Spleen (tissue), 11 donors: ENCODE results near the gene SLC25A34. TPM values are rescaled to one million over a fixed set of nuclear protein-coding genes. Genes with fewer than 3 reads are reported as not detected.

Experiments used
- DNase-seq: peaks from one replicate; pipeline ENCODE4 v3.0.0-alpha.2; 2020
- H3K27ac ChIP-seq, 8 donors: fragments of 200-600 bp; sonication (generic) in 7 of 8; 1 replicate in 4 of 8; 2 replicates in 4 of 8; pipeline versions ENCODE4 v1.5.0 to v1.8.0; 2016 to 2021; ENCODE audit warnings: inconsistent platforms in 4 of 8, mild to moderate bottlenecking in 4 of 8, moderate library complexity in 1 of 8
- H3K27me3 ChIP-seq, 7 donors: fragments of 200-600 bp; sonication (generic) in 6 of 7; replicated peaks in 1 of 7; 1 replicate in 4 of 7; 2 replicates in 3 of 7; pipeline versions ENCODE4 v1.5.0 to v1.8.0; 2016 to 2021; ENCODE audit warnings: inconsistent platforms in 3 of 7, mild to moderate bottlenecking in 1 of 7
- H3K36me3 ChIP-seq, 6 donors: fragments of 200-600 bp; sonication (generic) in 5 of 6; 1 replicate in 4 of 6; 2 replicates in 2 of 6; pipeline versions ENCODE4 v1.5.0 to v1.8.0; 2016 to 2021; ENCODE audit warnings: inconsistent platforms in 2 of 6
- H3K4me1 ChIP-seq, 6 donors: fragments of 200-600 bp; sonication (generic) in 5 of 6; 1 replicate in 3 of 6; 2 replicates in 3 of 6; pipeline versions ENCODE4 v1.5.0 to v1.8.0; 2016 to 2021; ENCODE audit warnings: inconsistent platforms in 3 of 6
- H3K4me3 ChIP-seq, 8 donors: fragments of 200-600 bp; sonication (generic) in 7 of 8; 1 replicate in 4 of 8; 2 replicates in 4 of 8; pipeline versions ENCODE4 v1.5.0 to v1.8.0; 2016 to 2021; ENCODE audit warnings: inconsistent platforms in 4 of 8, mild to moderate bottlenecking in 4 of 8, moderate library complexity in 2 of 8
- H3K9me3 ChIP-seq, 8 donors: fragments of 200-600 bp; sonication (generic) in 7 of 8; 1 replicate in 4 of 8; 2 replicates in 4 of 8; pipeline versions ENCODE4 v1.5.0 to v1.8.0; 2016 to 2021; ENCODE audit warnings: inconsistent platforms in 4 of 8
- POLR2A ChIP-seq, 3 donors: fragments of 450-650 bp; IDR thresholded peaks; one replicate each; pipeline ENCODE4 v1.5.1; 2017; ENCODE audit warnings: antibody characterized with exemption in 3 of 3, mild to moderate bottlenecking in 1 of 3
- POLR2AphosphoS5 ChIP-seq, 3 donors: sonication (generic); formaldehyde crosslinking; IDR thresholded peaks; one replicate each; pipeline ENCODE4 v1.5.1; 2017; ENCODE audit warnings: antibody characterized with exemption in 3 of 3
- WGBS, 5 donors: extraction: QIAGEN DNeasy Blood & Tissue Kit in 3 of 5; methylation state at CpG; one replicate each; pipeline versions ENCODE4 v1.1.5 to v1.1.7; 2013 to 2018; 5-methylcytosine and 5-hydroxymethylcytosine counted together
- intact Hi-C: fragments of 100-400 bp; cut with DNase I; formaldehyde crosslinking; loops from one replicate; pipeline ENCODE4 v1.15.0; 2023; ENCODE audit warnings: low total_unique reads
- polyA plus RNA-seq, 3 donors: library from polyadenylated mRNA; stranded (reverse); fragments of 200-250 nt; gene quantifications; one replicate each; pipeline ENCODE4 v1.2.1, GENCODE V29; 2013
- total RNA-seq, 7 donors: library from RNA; depleted of rRNA in 3 of 7; stranded (reverse); fragments of >200 nt in 3 of 7; fragmentation: NEBNext Ultra II Directional in 4 of 7; extraction: Animal tissue kit (Norgen Biotek cat#: 25700) in 4 of 7; gene quantifications; one replicate each; pipeline versions ENCODE4 v1.1.0 to v1.2.1, GENCODE V29; 2016 to 2021
- TF ChIP-seq, protein P1 (sequence below), 11 experiments: fragments of 200-600 bp in 7 of 11; fragments of 450-650 bp in 4 of 11; sonication (generic) in 4 of 11; IDR thresholded peaks in 8 of 11; conservative IDR thresholded peaks in 3 of 11; 1 replicate in 7 of 11; 2 replicates in 4 of 11; pipeline versions ENCODE4 v1.4.0 to v1.8.0; 2016 to 2021; ENCODE audit warnings: antibody characterized with exemption in 11 of 11, inconsistent platforms in 4 of 11, mild to moderate bottlenecking in 1 of 11
- donor health status: healthy with polysubstance abuse.
- donor health status: DM: no; HTN: no; CAD: no; lungs with moderate emphysema.
- donor health status: DM: no; HTN: no; CAD: no.
- donor health status: Bipolar disorder and iron deficiency.
- donor health status: healthy.
- donor health status: DM: no; HTN: no; CAD: no.
- donor health status: DM: yes; HTN: yes; CAD: no.

SLC25A34 gene
- total and polyA plus RNA-seq, 10 donors = 0.77 to 3.7 (median 2.5) TPM

DNA sequence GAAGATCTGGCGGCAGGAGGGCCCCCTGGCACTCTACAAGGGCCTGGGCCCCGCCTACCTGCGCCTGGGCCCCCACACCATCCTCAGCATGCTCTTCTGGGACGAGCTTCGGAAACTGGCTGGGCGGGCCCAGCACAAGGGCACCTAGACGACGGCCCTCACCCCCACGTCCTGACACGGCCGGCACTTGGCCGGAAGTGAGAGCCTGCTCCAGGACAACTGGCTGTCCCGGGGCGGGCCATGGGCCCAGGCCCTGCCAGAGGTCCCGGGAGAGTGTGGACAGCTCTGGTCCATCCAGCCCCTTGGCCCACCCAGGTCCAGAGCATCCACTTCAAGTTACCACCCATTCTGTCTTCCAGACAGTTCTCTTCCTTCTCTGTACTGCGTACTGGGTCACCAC is 3.2 kb downstream of the SLC25A34 start:
- H3K36me3 ChIP-seq = peaks cover 0 to 31% (median 9%) of the 10 kb centered on the region in 6 donors
- peaks cover 0 to 28% (median 8%) of the 10 kb centered on the region in 6 donors for H3K4me1 ChIP-seq
- no peaks in the 10 kb centered on the region for H3K27me3 ChIP-seq
- TF ChIP-seq POLR2A (IDR thresholded peaks at IDR 0.05) (no peak), POLR2AphosphoS5 (IDR thresholded peaks at IDR 0.05) (peak in 1 of 3 donors; percentile 59)
- TF ChIP-seq, protein P1, sequence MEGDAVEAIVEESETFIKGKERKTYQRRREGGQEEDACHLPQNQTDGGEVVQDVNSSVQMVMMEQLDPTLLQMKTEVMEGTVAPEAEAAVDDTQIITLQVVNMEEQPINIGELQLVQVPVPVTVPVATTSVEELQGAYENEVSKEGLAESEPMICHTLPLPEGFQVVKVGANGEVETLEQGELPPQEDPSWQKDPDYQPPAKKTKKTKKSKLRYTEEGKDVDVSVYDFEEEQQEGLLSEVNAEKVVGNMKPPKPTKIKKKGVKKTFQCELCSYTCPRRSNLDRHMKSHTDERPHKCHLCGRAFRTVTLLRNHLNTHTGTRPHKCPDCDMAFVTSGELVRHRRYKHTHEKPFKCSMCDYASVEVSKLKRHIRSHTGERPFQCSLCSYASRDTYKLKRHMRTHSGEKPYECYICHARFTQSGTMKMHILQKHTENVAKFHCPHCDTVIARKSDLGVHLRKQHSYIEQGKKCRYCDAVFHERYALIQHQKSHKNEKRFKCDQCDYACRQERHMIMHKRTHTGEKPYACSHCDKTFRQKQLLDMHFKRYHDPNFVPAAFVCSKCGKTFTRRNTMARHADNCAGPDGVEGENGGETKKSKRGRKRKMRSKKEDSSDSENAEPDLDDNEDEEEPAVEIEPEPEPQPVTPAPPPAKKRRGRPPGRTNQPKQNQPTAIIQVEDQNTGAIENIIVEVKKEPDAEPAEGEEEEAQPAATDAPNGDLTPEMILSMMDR (IDR thresholded peaks at IDR 0.05 in 8 of 11, conservative IDR thresholded peaks at IDR 0.05 in 3 of 11) = no peak
- H3K4me3 ChIP-seq = no peak overlapping the region
- no peak for DNase-seq
- 73 to 86% (median 81%) methylated on average over 10 to 16 of the region's 16 CpGs for WGBS, 5 donors
- intact Hi-C loops = no loop called here
- H3K9me3 ChIP-seq = no peaks in the 10 kb centered on the region
- H3K27ac ChIP-seq = peak overlapping the region in 4 of 8 donors; percentile 8 to 37 (median 19)

DNA sequence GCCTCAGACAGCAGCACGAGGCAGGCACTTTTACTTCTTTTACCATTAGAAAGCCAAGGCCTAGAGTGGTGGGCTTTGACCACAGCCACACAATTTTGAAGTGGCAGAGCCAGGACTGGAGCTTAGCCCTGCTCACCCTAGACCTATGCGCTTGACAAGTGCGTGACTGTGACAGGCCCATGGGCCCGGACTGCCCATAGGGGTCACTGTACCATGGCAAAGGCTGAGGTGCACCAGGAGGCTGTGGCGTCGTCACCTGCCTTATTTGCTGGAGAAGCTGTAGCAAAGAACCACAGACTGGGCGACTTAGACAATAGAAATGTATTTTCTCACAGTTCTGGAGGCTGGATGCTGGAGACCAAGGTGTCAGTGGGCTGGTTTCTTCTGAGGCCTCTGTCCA is 3.7 kb downstream of the SLC25A34 start:
- H3K9me3 ChIP-seq = no peaks in the 10 kb centered on the region
- no peak overlapping the region for H3K27ac ChIP-seq
- H3K4me3 ChIP-seq = no peak overlapping the region
- TF ChIP-seq, protein P1 (IDR thresholded peaks at IDR 0.05 in 8 of 11, conservative IDR thresholded peaks at IDR 0.05 in 3 of 11) = no peak
- TF ChIP-seq POLR2AphosphoS5 (IDR thresholded peaks at IDR 0.05) = no peak
- no peak for TF ChIP-seq POLR2A (IDR thresholded peaks at IDR 0.05)
- peaks cover 0 to 25% (median 8%) of the 10 kb centered on the region in 6 donors for H3K4me1 ChIP-seq
- 87 to 91% (median 90%) methylated on average over 7 of the region's 7 CpGs for WGBS, 5 donors
- no peaks in the 10 kb centered on the region for H3K27me3 ChIP-seq
- H3K36me3 ChIP-seq = peaks cover 0 to 26% (median 4%) of the 10 kb centered on the region in 6 donors
- DNase-seq = no peak
- intact Hi-C loops = loop anchor here (10.0 kb wide), 1 partner anchor 115 kb away; no protein-coding TSS in a partner anchor

DNA sequence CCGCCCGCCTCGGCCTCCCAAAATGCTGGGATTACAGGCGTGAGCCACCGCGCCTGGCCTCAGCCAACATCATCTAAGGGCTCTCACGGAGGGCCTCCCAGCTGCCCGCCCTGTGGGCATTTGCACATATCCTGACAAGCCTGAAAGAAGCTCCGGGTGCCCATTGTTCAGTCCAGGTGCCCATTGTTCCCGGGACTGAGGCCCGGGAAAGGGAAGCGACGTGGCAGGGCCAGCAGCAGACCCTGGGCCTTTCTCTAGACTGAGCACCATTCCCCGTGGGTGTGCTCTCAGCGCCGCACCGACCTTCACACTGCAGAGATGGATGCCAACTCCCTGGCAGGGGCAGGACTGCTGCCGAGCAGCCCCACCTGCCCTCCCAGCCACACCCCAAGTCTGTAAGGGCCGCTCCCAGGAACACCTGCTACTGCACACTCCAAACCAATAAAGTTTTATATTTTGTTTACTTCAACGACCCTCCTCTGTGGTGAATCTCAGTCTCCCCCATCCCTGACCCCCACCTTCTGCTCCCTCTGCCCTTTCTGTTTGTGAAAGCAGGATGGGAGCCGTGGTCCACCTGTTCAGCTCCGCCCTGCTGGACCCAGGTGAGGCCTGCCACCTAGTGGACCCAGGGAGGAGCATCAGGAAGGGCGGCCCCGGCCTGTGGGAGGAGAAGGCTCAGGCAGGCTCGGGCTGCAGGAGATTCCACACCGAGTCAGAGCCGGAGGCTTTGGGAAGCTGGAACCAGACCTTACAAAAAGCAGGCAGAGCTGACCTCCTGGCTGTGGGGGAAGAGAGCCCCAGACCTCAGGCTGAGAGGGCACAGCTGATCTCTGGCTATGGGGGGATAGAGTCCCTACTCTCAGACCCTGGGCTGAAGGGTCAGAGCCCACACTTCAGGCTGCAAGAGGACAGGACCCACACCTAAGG is 5.1 kb downstream of the SLC25A34 start:
- Histone ChIP-seq H3K27me3 (no peaks in the 10 kb centered on the region), H3K4me3 (no peak overlapping the region), H3K9me3 (no peaks in the 10 kb centered on the region), H3K27ac (no peak overlapping the region), H3K4me1 (peaks cover 0 to 22% (median 8%) of the 10 kb centered on the region in 6 donors), H3K36me3 (peaks cover 0 to 15% (median 0%) of the 10 kb centered on the region in 6 donors)
- TF ChIP-seq POLR2A (IDR thresholded peaks at IDR 0.05) (no peak), POLR2AphosphoS5 (IDR thresholded peaks at IDR 0.05) (peak; percentile 66 to 77 (median 67))
- TF ChIP-seq, protein P1 (IDR thresholded peaks at IDR 0.05 in 8 of 11, conservative IDR thresholded peaks at IDR 0.05 in 3 of 11) = peak; percentile 76 to 93 (median 85)
- WGBS, 5 donors = 36 to 65% (median 60%) methylated on average over 5 to 27 of the region's 27 CpGs
- DNase-seq = peak; percentile 92
- intact Hi-C loops = loop anchor here (10.0 kb wide), 1 partner anchor 116 kb away; no protein-coding TSS in a partner anchor

DNA sequence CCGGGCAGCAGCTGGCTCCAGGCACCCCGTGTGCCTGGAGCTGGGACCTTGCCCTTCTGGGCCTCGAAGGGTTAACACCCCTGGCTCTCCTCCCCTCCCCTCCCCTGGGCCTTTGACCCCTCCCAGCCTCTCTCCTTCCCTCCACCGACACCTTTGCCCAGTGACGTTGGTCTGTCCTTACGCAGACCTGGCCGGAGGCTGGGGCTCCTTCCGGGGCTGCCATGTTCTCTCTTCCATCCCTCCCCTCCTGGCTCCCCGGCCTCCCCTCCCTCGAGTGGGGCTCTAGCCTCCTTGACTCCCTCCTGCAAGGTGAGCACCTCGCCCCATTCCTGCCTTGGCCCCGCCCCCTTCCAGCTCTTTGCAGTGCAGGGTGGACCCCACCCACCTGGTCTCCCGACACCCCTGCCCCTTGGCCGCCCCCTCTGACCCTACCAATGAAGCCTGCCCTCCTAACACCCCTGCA is 6.3 kb downstream of the SLC25A34 start, which contains the start of gene TMEM82:
TMEM82 (plus strand) TSS at position 161 of the 463 bp plus-strand sequence; CDS start at position 222, 61 bp downstream.
- no peaks in the 10 kb centered on the region for H3K9me3 ChIP-seq
- no peak within 1 kb of the TSS for H3K4me3 ChIP-seq
- peaks cover 0 to 8% (median 0%) of the 10 kb centered on the region in 6 donors for H3K36me3 ChIP-seq
- intact Hi-C loops = loop anchor here (10.0 kb wide), 1 partner anchor 118 kb away; no protein-coding TSS in a partner anchor
- H3K27me3 ChIP-seq = no peaks in the 10 kb centered on the region
- 42 to 56% (median 46%) methylated on average over 14 of the region's 14 CpGs for WGBS, 5 donors
- peaks cover 0 to 29% (median 12%) of the 10 kb centered on the region in 6 donors for H3K4me1 ChIP-seq
- no peak within 1 kb of the TSS for H3K27ac ChIP-seq
- TF ChIP-seq POLR2A (IDR thresholded peaks at IDR 0.05) (no peak), POLR2AphosphoS5 (IDR thresholded peaks at IDR 0.05) (no peak)
- TF ChIP-seq, protein P1 (IDR thresholded peaks at IDR 0.05 in 8 of 11, conservative IDR thresholded peaks at IDR 0.05 in 3 of 11) = no peak
- DNase-seq = no peak
